OCI-LY3 (cell line): ENCODE measurements around the gene POLR2B.

Experiments
- H2AFZ ChIP-seq: fragments of 200-600, 300-600 bp; shearing (Covaris generic); 2 replicates; pipeline ENCODE4 v1.6.0; 2014; ENCODE audit warnings: antibody characterized with exemption, low read depth, low read length
- H3K27ac ChIP-seq: fragments of 200-600, 300-600 bp; sonication (generic); 2 replicates; pipeline ENCODE4 v1.5.1; 2014; ENCODE audit warnings: mild to moderate bottlenecking, low read length, moderate library complexity, mixed read lengths
- H3K27me3 ChIP-seq: fragments of 200-600, 300-600 bp; sonication (generic); 2 replicates; pipeline ENCODE4 v1.6.1; 2014; ENCODE audit warnings: low read depth, low read length, mixed read lengths
- H3K36me3 ChIP-seq: fragments of 200-600, 300-600 bp; sonication (generic); replicated peaks from 2 replicates; pipeline ENCODE3; 2014; ENCODE audit warnings: low read depth, low read length, mixed read lengths
- H3K4me1 ChIP-seq: fragments of 300-600, 200-600 bp; sonication (generic); 2 replicates; pipeline ENCODE4 v1.6.1; 2014; ENCODE audit warnings: low read length, mixed read lengths
- H3K4me2 ChIP-seq: fragments of 200-600, 300-600 bp; sonication (generic); 2 replicates; pipeline ENCODE4 v1.6.1; 2014; ENCODE audit warnings: low read length, mixed read lengths
- H3K4me3 ChIP-seq: fragments of 300-600, 200-600 bp; sonication (generic); 2 replicates; pipeline ENCODE4 v1.5.1; 2014; ENCODE audit warnings: antibody characterized with exemption, mild to moderate bottlenecking, low read length, moderate library complexity
- H3K79me2 ChIP-seq: fragments of 300-600, 200-600 bp; shearing (Covaris generic); 2 replicates; pipeline ENCODE4 v1.6.1; 2014; ENCODE audit warnings: mild to moderate bottlenecking, low read length, mixed read lengths
- H3K9ac ChIP-seq: fragments of 300-600, 200-600 bp; shearing (Covaris generic); 2 replicates; pipeline ENCODE4 v1.6.0; 2014; ENCODE audit warnings: mild to moderate bottlenecking, low read length, moderate library complexity
- H3K9me3 ChIP-seq: fragments of 200-600, 300-600 bp; shearing (Covaris generic); 2 replicates; pipeline ENCODE4 v1.6.1; 2014; ENCODE audit warnings: low read length, mixed read lengths; ENCODE audit not compliant: insufficient read depth
- H4K20me1 ChIP-seq: fragments of 200-600, 300-600 bp; sonication (generic); 2 replicates; pipeline ENCODE4 v1.6.1; 2016; ENCODE audit warnings: low read length, mixed read lengths; ENCODE audit not compliant: insufficient read depth
- EZH2phosphoT487 ChIP-seq: fragments of 200-600 bp; shearing (Covaris generic); IDR thresholded peaks from 2 replicates; pipeline ENCODE4 v1.6.1; 2018; ENCODE audit warnings: antibody characterized with exemption, mixed run types, low read depth
- TF ChIP-seq, protein P1 (sequence below): fragments of 200-600, 300-600 bp; sonication (generic); IDR thresholded peaks from 2 replicates; pipeline ENCODE4 v1.5.1; 2014; ENCODE audit warnings: antibody characterized with exemption, low read length, low read depth

The POLR2B gene

DNA sequence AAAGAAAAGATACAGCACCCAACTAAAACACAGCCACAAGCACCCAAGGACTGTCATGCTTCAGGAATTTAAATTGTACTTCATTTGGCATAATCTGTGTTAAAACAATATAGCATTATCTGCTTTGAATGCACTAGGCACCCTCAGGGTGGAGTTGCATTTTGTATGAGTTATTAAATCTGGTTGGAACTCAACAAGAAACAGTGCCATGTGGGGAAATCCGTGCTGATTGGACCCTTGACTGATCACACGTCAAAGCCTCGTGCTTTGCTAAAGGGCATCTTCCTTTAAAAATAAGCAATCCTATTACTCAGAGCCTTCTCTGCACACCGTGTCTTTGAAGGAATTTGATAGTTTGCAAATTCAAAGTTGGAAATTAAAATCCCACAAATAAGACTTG, 96.0 kb downstream of the POLR2B start:
- no peaks in the 10 kb centered on the region for H4K20me1 ChIP-seq
- no peak overlapping the region for H3K4me2 ChIP-seq
- no peaks in the 10 kb centered on the region for H3K79me2 ChIP-seq
- no peak overlapping the region for H3K4me3 ChIP-seq
- no peaks in the 10 kb centered on the region for H3K36me3 ChIP-seq
- H2AFZ ChIP-seq = peak overlapping the region; percentile 51; the same call in 1 of the 2 replicates
- no peak for TF ChIP-seq EZH2phosphoT487
- TF ChIP-seq, protein P1, sequence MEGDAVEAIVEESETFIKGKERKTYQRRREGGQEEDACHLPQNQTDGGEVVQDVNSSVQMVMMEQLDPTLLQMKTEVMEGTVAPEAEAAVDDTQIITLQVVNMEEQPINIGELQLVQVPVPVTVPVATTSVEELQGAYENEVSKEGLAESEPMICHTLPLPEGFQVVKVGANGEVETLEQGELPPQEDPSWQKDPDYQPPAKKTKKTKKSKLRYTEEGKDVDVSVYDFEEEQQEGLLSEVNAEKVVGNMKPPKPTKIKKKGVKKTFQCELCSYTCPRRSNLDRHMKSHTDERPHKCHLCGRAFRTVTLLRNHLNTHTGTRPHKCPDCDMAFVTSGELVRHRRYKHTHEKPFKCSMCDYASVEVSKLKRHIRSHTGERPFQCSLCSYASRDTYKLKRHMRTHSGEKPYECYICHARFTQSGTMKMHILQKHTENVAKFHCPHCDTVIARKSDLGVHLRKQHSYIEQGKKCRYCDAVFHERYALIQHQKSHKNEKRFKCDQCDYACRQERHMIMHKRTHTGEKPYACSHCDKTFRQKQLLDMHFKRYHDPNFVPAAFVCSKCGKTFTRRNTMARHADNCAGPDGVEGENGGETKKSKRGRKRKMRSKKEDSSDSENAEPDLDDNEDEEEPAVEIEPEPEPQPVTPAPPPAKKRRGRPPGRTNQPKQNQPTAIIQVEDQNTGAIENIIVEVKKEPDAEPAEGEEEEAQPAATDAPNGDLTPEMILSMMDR = no peak
- no peak overlapping the region for H3K27ac ChIP-seq
- no peaks in the 10 kb centered on the region for H3K4me1 ChIP-seq
- H3K27me3 ChIP-seq = peaks cover 7% of the 10 kb centered on the region; the same call in 1 of the 2 replicates
- no peak overlapping the region for H3K9ac ChIP-seq
- H3K9me3 ChIP-seq = no peaks in the 10 kb centered on the region

DNA sequence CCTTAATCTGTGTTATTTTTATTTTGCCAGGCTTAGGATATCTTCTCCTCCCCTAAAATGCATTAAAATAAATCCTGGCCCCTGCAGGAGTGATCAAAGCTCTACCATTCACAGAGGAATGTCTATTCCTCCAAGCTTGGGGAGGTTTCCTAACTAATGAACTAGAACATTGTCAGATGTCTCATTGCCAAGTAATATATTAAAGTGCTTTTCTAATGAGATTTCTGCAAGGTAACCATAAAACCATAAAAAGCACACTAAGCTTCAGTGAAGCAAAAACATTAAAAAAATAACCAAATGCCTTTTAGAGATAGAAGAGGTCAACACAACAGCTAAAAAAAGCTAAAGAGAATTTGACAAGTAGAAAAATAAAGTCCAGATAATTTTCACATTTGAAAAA, 96.7 kb downstream of the POLR2B start:
- no peak overlapping the region for H3K27ac ChIP-seq
- no peak overlapping the region for H3K4me2 ChIP-seq
- H3K9me3 ChIP-seq = no peaks in the 10 kb centered on the region
- TF ChIP-seq EZH2phosphoT487 = no peak
- TF ChIP-seq, protein P1 = no peak
- H3K79me2 ChIP-seq = no peaks in the 10 kb centered on the region
- no peaks in the 10 kb centered on the region for H4K20me1 ChIP-seq
- no peaks in the 10 kb centered on the region for H3K36me3 ChIP-seq
- peaks cover 7% of the 10 kb centered on the region; the same call in 1 of the 2 replicates for H3K27me3 ChIP-seq
- no peak overlapping the region for H3K4me3 ChIP-seq
- H3K4me1 ChIP-seq = no peaks in the 10 kb centered on the region
- H3K9ac ChIP-seq = no peak overlapping the region
- H2AFZ ChIP-seq = no peak overlapping the region

DNA sequence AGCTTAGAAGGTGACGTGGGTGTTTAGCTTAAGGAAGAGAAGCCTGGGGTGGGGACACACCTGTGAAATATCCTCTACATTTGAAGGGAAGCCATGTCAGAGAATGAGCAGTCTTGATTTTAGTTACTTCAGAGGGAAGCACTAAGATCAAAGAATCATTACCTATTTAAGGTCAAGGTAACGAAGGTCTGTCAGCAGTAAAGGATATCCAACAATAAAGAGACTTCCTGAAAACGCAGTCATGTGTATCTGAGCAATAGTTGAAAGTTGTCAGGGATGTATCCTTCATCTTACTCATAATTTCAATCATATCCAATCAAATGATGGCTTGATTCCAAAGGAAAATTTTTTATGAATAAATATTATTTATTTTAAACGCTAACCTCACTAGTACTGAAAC, 98.0 kb downstream of the POLR2B start:
- no peak overlapping the region for H3K9ac ChIP-seq
- H3K36me3 ChIP-seq = no peaks in the 10 kb centered on the region
- no peaks in the 10 kb centered on the region for H3K79me2 ChIP-seq
- H3K4me3 ChIP-seq = no peak overlapping the region
- peaks cover 7% of the 10 kb centered on the region; the same call in 1 of the 2 replicates for H3K27me3 ChIP-seq
- H3K4me1 ChIP-seq = no peaks in the 10 kb centered on the region
- no peaks in the 10 kb centered on the region for H4K20me1 ChIP-seq
- H2AFZ ChIP-seq = no peak overlapping the region
- no peak overlapping the region for H3K27ac ChIP-seq
- no peaks in the 10 kb centered on the region for H3K9me3 ChIP-seq
- H3K4me2 ChIP-seq = no peak overlapping the region
- TF ChIP-seq, protein P1 = no peak
- no peak for TF ChIP-seq EZH2phosphoT487

DNA sequence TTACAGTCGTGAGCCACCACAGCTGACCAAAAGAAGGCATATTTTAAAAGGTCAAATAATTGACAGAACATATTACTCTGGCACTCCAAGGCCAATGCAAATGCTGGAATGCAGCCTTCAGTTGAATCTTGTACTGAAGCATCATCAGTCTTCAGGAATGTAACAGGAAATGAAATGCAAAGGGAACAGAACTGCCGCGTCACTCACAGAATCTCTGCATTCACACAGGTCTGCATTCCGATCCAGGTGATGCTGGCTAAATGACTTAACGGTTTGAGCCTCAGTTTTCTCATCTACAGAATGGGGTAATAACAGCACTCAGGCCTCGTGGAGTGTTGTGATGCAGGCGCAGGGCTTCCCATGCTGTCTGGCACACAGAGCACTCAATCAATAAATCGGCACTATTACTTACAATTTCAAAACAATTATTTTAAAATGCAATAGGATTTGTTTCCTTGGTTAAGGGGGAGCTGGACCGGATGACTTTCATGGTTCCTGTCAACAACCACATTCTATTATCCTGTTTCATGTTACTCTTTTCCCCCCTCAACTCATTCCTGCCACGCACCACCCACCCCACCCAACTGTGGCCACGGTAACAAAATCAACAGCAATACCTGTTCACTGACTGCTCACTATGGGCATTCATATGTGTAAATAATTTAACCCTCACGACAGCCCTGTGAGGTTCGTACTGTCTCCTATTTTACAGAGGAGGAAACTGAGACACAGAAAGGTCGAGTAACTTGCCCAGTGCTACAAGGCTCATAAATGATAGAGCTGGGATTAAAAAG, 99.1 kb downstream of the POLR2B start:
- no peaks in the 10 kb centered on the region for H4K20me1 ChIP-seq
- H3K9ac ChIP-seq = no peak overlapping the region
- H2AFZ ChIP-seq = no peak overlapping the region
- H3K9me3 ChIP-seq = no peaks in the 10 kb centered on the region
- H3K4me2 ChIP-seq = no peak overlapping the region
- no peak overlapping the region for H3K4me3 ChIP-seq
- H3K27me3 ChIP-seq = peaks cover 10% of the 10 kb centered on the region; the same call in 1 of the 2 replicates
- no peaks in the 10 kb centered on the region for H3K79me2 ChIP-seq
- H3K27ac ChIP-seq = no peak overlapping the region
- H3K36me3 ChIP-seq = no peaks in the 10 kb centered on the region
- no peaks in the 10 kb centered on the region for H3K4me1 ChIP-seq
- no peak for TF ChIP-seq EZH2phosphoT487
- TF ChIP-seq, protein P1 = no peak
